SK-N-SH treated with all-trans-retinoic acid at 6 μM for 48 hours (cell line): ENCODE measurements around the gene SLC10A6.

ENCODE experiments used
- BACH2 ChIP-seq: fragments of 250-450 bp; sonication (Bioruptor Pico); IDR thresholded peaks from 2 replicates; pipeline ENCODE4 v1.9.0; 2021; ENCODE audit warnings: mild to moderate bottlenecking, borderline replicate concordance
- CREB5 ChIP-seq: fragments of 250-450 bp; sonication (Bioruptor Pico); IDR thresholded peaks from 2 replicates; pipeline ENCODE4 v1.5.1; 2020; ENCODE audit warnings: low read depth, mild to moderate bottlenecking, moderate library complexity
- GLIS3 ChIP-seq: fragments of 250-450 bp; sonication (Bioruptor Pico); IDR thresholded peaks from 2 replicates; pipeline ENCODE4 v1.5.0; 2020; ENCODE audit warnings: mild to moderate bottlenecking, moderate library complexity
- ZFP3 ChIP-seq: fragments of 250-450 bp; sonication (Bioruptor Pico); IDR thresholded peaks from 2 replicates; pipeline ENCODE4 v1.5.0; 2020; ENCODE audit warnings: mild to moderate bottlenecking, moderate library complexity
- ZFP30 ChIP-seq: fragments of 450-650 bp; formaldehyde crosslinking; IDR thresholded peaks from 2 replicates; pipeline ENCODE4 v1.5.0; 2022; ENCODE audit warnings: mild to moderate bottlenecking, moderate library complexity
- ZNF70 ChIP-seq: fragments of 450-650 bp; formaldehyde crosslinking; IDR thresholded peaks from 2 replicates; pipeline ENCODE4 v1.5.0; 2020; ENCODE audit warnings: mild to moderate bottlenecking, moderate library complexity
- TF ChIP-seq, protein P1 (sequence below): fragments of 250-450 bp; sonication (Bioruptor Pico); IDR thresholded peaks from 2 replicates; pipeline ENCODE4 v1.5.0; 2020; ENCODE audit warnings: mild to moderate bottlenecking, moderate library complexity

- TF ChIP-seq GLIS3 (CRISPR knock-in tag) (no peak), ZFP30 (CRISPR knock-in tag) (no peak), ZFP3 (CRISPR knock-in tag) (no peak), CREB5 (no peak), BACH2 (no peak), ZNF70 (CRISPR knock-in tag) (no peak)
- TF ChIP-seq, protein P1, sequence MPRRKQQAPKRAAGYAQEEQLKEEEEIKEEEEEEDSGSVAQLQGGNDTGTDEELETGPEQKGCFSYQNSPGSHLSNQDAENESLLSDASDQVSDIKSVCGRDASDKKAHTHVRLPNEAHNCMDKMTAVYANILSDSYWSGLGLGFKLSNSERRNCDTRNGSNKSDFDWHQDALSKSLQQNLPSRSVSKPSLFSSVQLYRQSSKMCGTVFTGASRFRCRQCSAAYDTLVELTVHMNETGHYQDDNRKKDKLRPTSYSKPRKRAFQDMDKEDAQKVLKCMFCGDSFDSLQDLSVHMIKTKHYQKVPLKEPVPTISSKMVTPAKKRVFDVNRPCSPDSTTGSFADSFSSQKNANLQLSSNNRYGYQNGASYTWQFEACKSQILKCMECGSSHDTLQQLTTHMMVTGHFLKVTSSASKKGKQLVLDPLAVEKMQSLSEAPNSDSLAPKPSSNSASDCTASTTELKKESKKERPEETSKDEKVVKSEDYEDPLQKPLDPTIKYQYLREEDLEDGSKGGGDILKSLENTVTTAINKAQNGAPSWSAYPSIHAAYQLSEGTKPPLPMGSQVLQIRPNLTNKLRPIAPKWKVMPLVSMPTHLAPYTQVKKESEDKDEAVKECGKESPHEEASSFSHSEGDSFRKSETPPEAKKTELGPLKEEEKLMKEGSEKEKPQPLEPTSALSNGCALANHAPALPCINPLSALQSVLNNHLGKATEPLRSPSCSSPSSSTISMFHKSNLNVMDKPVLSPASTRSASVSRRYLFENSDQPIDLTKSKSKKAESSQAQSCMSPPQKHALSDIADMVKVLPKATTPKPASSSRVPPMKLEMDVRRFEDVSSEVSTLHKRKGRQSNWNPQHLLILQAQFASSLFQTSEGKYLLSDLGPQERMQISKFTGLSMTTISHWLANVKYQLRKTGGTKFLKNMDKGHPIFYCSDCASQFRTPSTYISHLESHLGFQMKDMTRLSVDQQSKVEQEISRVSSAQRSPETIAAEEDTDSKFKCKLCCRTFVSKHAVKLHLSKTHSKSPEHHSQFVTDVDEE (CRISPR knock-in tag): no peak
Observed at GRCh38 chr4:86878640-86879039, 29.5 kb upstream of the SLC10A6 start.
